OCI-LY7 (cell line): ENCODE data around the gene HPSE2. TPM values are rescaled to one million over a fixed set of nuclear protein-coding genes. Genes with fewer than 3 reads are reported as not detected.

Source experiments
- BruUV-seq: library from RNA; stranded (reverse); fragments of 400-500 nt; replicated peaks from 2 replicates; lab custom pipeline; 2021; lab: Mats Ljungman, UMichigan
- CTCF ChIA-PET: fragments of 300-600 bp; sonication (Branson Sonifier 250); formaldehyde crosslinking; loops from one replicate; lab custom pipeline; 2022; ENCODE audit warnings: antibody characterized with exemption; ENCODE audit not compliant: unreplicated experiment; lab: Charles Lee
- POLR2A ChIA-PET: fragments of 300-600 bp; sonication (Branson Sonifier 250); formaldehyde crosslinking; loops from one replicate; lab custom pipeline; 2022; ENCODE audit warnings: antibody characterized with exemption; lab: Charles Lee
- DNase-seq: peaks from one replicate; pipeline ENCODE4 v3.0.0-alpha.2; 2015; ENCODE audit warnings: low spot score
- H2AFZ ChIP-seq: fragments of 200-600 bp; sonication (generic), shearing (Covaris generic); 2 replicates; pipeline ENCODE4 v1.6.1; 2014; ENCODE audit warnings: mild to moderate bottlenecking, antibody characterized with exemption, low read length, moderate library complexity
- H3K27ac ChIP-seq: fragments of 200-600 bp; sonication (generic); 2 replicates; pipeline ENCODE4 v1.5.1; 2014; ENCODE audit warnings: mixed run types, low read depth, mild to moderate bottlenecking, moderate library complexity, low read length, inconsistent platforms; ENCODE audit not compliant: poor library complexity, severe bottlenecking
- H3K36me3 ChIP-seq: fragments of 200-600 bp; sonication (generic); 2 replicates; pipeline ENCODE4 v1.6.1; 2014; ENCODE audit warnings: mild to moderate bottlenecking, antibody characterized with exemption, low read length, moderate library complexity, mixed read lengths; ENCODE audit not compliant: insufficient read depth
- H3K4me1 ChIP-seq: fragments of 200-600 bp; sonication (generic); 2 replicates; pipeline ENCODE4 v1.5.1; 2014; ENCODE audit warnings: mild to moderate bottlenecking, low read length; ENCODE audit not compliant: insufficient read depth, poor library complexity, severe bottlenecking
- H3K4me2 ChIP-seq: fragments of 200-600 bp; sonication (generic); 2 replicates; pipeline ENCODE4 v1.6.1; 2014; ENCODE audit warnings: mild to moderate bottlenecking, low read length
- H3K4me3 ChIP-seq: fragments of 200-600 bp; sonication (generic); 2 replicates; pipeline ENCODE4 v1.5.1; 2014; ENCODE audit warnings: mild to moderate bottlenecking, low read depth, low read length; ENCODE audit not compliant: poor library complexity, severe bottlenecking
- H3K79me2 ChIP-seq: fragments of 200-600 bp; sonication (generic); 2 replicates; pipeline ENCODE4 v1.6.1; 2016; ENCODE audit warnings: low read depth, mild to moderate bottlenecking, low read length, moderate library complexity, mixed read lengths; ENCODE audit not compliant: insufficient read depth
- H3K9me2 ChIP-seq: fragments of 200-600 bp; sonication (generic); 2 replicates; pipeline ENCODE4 v1.6.1; 2016; ENCODE audit warnings: mild to moderate bottlenecking, low read length, mixed read lengths; ENCODE audit not compliant: insufficient read depth
- H3K9me3 ChIP-seq: fragments of 200-600 bp; sonication (generic); 2 replicates; pipeline ENCODE4 v1.6.1; 2014; ENCODE audit warnings: mild to moderate bottlenecking, mixed run types, low read length, mixed read lengths
- H4K20me1 ChIP-seq: fragments of 200-600 bp; sonication (generic); 2 replicates; pipeline ENCODE4 v1.6.1; 2014; ENCODE audit warnings: mild to moderate bottlenecking, antibody characterized with exemption, low read length, moderate library complexity, mixed read lengths; ENCODE audit not compliant: insufficient read depth
- EZH2phosphoT487 ChIP-seq: fragments of 200-600 bp; sonication (generic); IDR thresholded peaks from 2 replicates; pipeline ENCODE4 v1.6.1; 2018; ENCODE audit warnings: low read depth, borderline replicate concordance, mild to moderate bottlenecking, mixed run types, antibody characterized with exemption, low read length, moderate library complexity, mixed read lengths
- intact Hi-C: fragments of 100-400 bp; cut with micrococcal nuclease; formaldehyde crosslinking; loops from one replicate; pipeline ENCODE4 v1.10.0; 2022; ENCODE audit not compliant: unreplicated experiment
- total RNA-seq, 2 experiments: library from RNA; depleted of rRNA in 1 of 2; stranded (reverse); fragments of >200 nt in 1 of 2; shearing (Covaris generic) in 1 of 2; gene quantifications; 2 replicates each; pipeline ENCODE4 v1.2.3, GENCODE V29; 2014 to 2022
- TF ChIP-seq, protein P1 (sequence below): fragments of 200-600 bp; sonication (generic); conservative IDR thresholded peaks from 2 replicates; pipeline ENCODE4 v1.5.1; 2014; ENCODE audit warnings: mild to moderate bottlenecking, antibody characterized with exemption, low read length, moderate library complexity, mixed read lengths

HPSE2 gene
- total RNA-seq, 2 experiments from 2014 or later = not detected

DNA sequence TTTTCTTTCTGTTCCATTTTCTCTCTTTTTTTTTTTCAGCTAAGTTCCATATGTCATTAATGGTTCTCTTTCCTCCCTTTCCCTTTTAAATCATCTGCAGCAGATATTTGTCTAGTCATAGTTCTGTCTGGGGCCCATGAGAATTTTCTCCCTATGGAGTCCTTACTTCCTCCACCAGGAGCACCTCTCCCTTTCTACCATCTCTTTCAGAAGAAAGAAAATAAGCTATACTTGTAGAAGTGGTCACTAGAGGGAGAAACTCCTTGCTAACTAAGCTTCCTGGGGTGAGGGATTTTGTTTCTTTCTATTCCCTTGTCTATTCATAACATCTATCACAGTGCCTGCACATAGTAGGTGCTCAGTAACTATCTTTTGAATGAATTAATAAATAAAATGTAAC, 558.8 kb downstream of the HPSE2 start:
- H3K4me3 ChIP-seq = no peak overlapping the region
- ChIA-PET POLR2A (no interaction called here), CTCF (no interaction called here)
- no peak for DNase-seq
- TF ChIP-seq, protein P1, sequence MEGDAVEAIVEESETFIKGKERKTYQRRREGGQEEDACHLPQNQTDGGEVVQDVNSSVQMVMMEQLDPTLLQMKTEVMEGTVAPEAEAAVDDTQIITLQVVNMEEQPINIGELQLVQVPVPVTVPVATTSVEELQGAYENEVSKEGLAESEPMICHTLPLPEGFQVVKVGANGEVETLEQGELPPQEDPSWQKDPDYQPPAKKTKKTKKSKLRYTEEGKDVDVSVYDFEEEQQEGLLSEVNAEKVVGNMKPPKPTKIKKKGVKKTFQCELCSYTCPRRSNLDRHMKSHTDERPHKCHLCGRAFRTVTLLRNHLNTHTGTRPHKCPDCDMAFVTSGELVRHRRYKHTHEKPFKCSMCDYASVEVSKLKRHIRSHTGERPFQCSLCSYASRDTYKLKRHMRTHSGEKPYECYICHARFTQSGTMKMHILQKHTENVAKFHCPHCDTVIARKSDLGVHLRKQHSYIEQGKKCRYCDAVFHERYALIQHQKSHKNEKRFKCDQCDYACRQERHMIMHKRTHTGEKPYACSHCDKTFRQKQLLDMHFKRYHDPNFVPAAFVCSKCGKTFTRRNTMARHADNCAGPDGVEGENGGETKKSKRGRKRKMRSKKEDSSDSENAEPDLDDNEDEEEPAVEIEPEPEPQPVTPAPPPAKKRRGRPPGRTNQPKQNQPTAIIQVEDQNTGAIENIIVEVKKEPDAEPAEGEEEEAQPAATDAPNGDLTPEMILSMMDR = no peak
- no peaks in the 10 kb centered on the region for H3K9me3 ChIP-seq
- no peaks in the 10 kb centered on the region for H4K20me1 ChIP-seq
- no peaks in the 10 kb centered on the region for H3K9me2 ChIP-seq
- H3K79me2 ChIP-seq = no peaks in the 10 kb centered on the region
- no peak overlapping the region for H3K4me2 ChIP-seq
- intact Hi-C loops = no loop called here
- H2AFZ ChIP-seq = no peak overlapping the region
- no TSS peak for BruUV-seq
- H3K27ac ChIP-seq = no peak overlapping the region
- no peaks in the 10 kb centered on the region for H3K36me3 ChIP-seq
- no peaks in the 10 kb centered on the region for H3K4me1 ChIP-seq

DNA sequence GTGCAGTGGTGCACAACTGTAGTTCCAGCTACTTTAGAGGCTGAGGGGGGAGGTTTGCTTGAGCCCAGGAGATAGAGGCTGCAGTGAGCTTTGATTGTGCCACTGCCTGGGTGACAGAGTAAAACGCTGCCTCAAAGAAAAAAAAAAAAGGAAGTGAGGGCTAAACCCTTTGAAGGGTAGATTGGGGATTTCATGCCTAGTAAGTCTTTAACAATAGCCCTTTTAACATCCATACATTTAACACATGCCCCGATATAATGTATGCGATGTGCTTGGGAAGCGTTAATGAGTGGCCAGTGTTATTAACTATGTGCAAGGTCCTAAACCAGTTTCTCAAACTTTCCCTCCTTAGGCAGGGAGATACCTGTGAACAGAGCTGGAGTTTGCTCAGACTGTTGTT, 559.8 kb downstream of the HPSE2 start:
- CTCF ChIA-PET = interaction anchor here (0.6 kb wide), 1 partner anchor 386 kb away, joined by 3 read pairs; no protein-coding TSS in a partner anchor

GRCh38 chr10:98673171-98673782, 562.4 kb downstream of the HPSE2 start:
- ChIA-PET CTCF (no interaction called here), POLR2A (no interaction called here)
- BruUV-seq = no TSS peak
- no peak for DNase-seq
- no peaks in the 10 kb centered on the region for H3K4me1 ChIP-seq
- H3K27ac ChIP-seq = no peak overlapping the region
- intact Hi-C loops = no loop called here
- no peaks in the 10 kb centered on the region for H3K79me2 ChIP-seq
- H4K20me1 ChIP-seq = no peaks in the 10 kb centered on the region
- no peak overlapping the region for H3K4me2 ChIP-seq
- no peaks in the 10 kb centered on the region for H3K9me2 ChIP-seq
- TF ChIP-seq, protein P1 = no peak
- TF ChIP-seq EZH2phosphoT487 = no peak
- no peak overlapping the region for H3K4me3 ChIP-seq
- H3K36me3 ChIP-seq = no peaks in the 10 kb centered on the region
- no peaks in the 10 kb centered on the region for H3K9me3 ChIP-seq
- H2AFZ ChIP-seq = no peak overlapping the region

More for the DNA sequence above, 559.8 kb downstream of the HPSE2 start:
- Histone ChIP-seq H3K9me3 (no peaks in the 10 kb centered on the region), H4K20me1 (no peaks in the 10 kb centered on the region), H2AFZ (no peak overlapping the region), H3K79me2 (no peaks in the 10 kb centered on the region), H3K36me3 (no peaks in the 10 kb centered on the region), H3K4me1 (no peaks in the 10 kb centered on the region), H3K27ac (no peak overlapping the region), H3K9me2 (no peaks in the 10 kb centered on the region), H3K4me3 (no peak overlapping the region), H3K4me2 (no peak overlapping the region)
- DNase-seq = no peak
- TF ChIP-seq, protein P1 = no peak
- no peak for TF ChIP-seq EZH2phosphoT487
- POLR2A ChIA-PET = interaction anchor here (0.7 kb wide), 1 partner anchor 740 kb away, joined by 3 read pairs; no protein-coding TSS in a partner anchor
- BruUV-seq = no TSS peak
- intact Hi-C loops = no loop called here
